ENCODE results near the gene SSH2. TPM values are rescaled to one million over a fixed set of nuclear protein-coding genes. Genes with fewer than 3 reads are reported as not detected.

The SSH2 gene
- total and polyA plus RNA-seq, 9 of the 15 experiments (the other 6 are each of a cell fraction or from before 2014, with no cell fraction given), result 3.9 to 16.1 (median 10.2) TPM

GRCh38 chr17:29613352-29613837, 316.6 kb downstream of the SSH2 start:
- DNase-seq (ENCODE audit: extremely low read depth in 1 of 4, low spot score in 3 of 4) (no peak), ATAC-seq (no peak), FAIRE-seq (no peak)
- no peak overlapping the region for H2AFZ ChIP-seq (ENCODE audit: low read depth, low read length)
- no peaks in the 10 kb centered on the region for H3K9me3 ChIP-seq (replicated peaks; ENCODE audit: control insufficient read depth, insufficient read depth, low read depth, low read length)
- H3K9ac ChIP-seq (ENCODE audit: insufficient read depth in 1 of 2, low read depth in 2 of 2, low read length in 2 of 2), result no peak overlapping the region
- H3K27ac ChIP-seq (ENCODE audit: extremely low read depth, low read depth, low read length), result no peak overlapping the region
- no peaks in the 10 kb centered on the region for H3K79me2 ChIP-seq (ENCODE audit: control insufficient read depth, insufficient read depth, low read length)
- 91% methylated on average over 9 of the region's 50 CpGs for WGBS (ENCODE audit: insufficient coverage, low coverage, missing lambda C conversion rate)
- H3K4me3 ChIP-seq, result no peak overlapping the region
- intact Hi-C loops (cut with micrococcal nuclease) (loop anchor here (10.0 kb wide), 1 partner anchor 469 kb away; no protein-coding TSS in a partner anchor), in situ Hi-C loops (cut with MboI) (no loop called here)
- H3K9me1 ChIP-seq (ENCODE audit: control insufficient read depth, insufficient read depth, low read length), result peaks cover 2% of the 10 kb centered on the region
- BruUV-seq (replicated peaks), result no TSS peak
- peaks cover 3% of the 10 kb centered on the region; the same call in 1 of the 3 replicates for H3K36me3 ChIP-seq (ENCODE audit: control insufficient read depth, insufficient read depth, low read length)
- TF ChIP-seq ZBTB33 (CRISPR knock-in tag; IDR thresholded peaks at IDR 0.05) (peak; percentile 72), NR0B1 (IDR thresholded peaks at IDR 0.05; ENCODE audit: partially characterized antibody) (no peak)
- CTCF ChIA-PET (ENCODE audit: low intra/inter-chr PET ratio), result no interaction called here
- H3K27me3 ChIP-seq (ENCODE audit: control insufficient read depth in 2 of 2, insufficient read depth in 2 of 2, low read length in 2 of 2), result no peaks in the 10 kb centered on the region
- POLR2A ChIA-PET, result no interaction called here
- no peaks in the 10 kb centered on the region; the same call in 1 of the 2 replicates for H4K20me1 ChIP-seq (replicated peaks; ENCODE audit: control insufficient read depth, insufficient read depth, low read length)
- no peak overlapping the region for H3K4me2 ChIP-seq (ENCODE audit: insufficient read depth, low read length)
- peaks cover 18 to 55% of the 10 kb centered on the region in 2 experiments for H3K4me1 ChIP-seq (replicated peaks in 1 of 2; ENCODE audit: control insufficient read depth in 2 of 2, insufficient read depth in 2 of 2, low read length in 2 of 2)
